Measurements from ENCODE around the gene HES4.

The HES4 gene

GRCh38 chr1:960363-961131 is 39.4 kb downstream of the HES4 start, which contains the start of gene KLHL17:
KLHL17 (plus strand) TSS chr1:960584; CDS start chr1:960694, 110 bp downstream.
- peak within 1 kb of the TSS; percentile 85 for H3K27ac ChIP-seq
- peak; percentile 6; the same call in 1 of the 2 replicates for TF ChIP-seq ZFX (IDR thresholded peaks at IDR 0.05)
- no peak for TF ChIP-seq CTCF (conservative IDR thresholded peaks at IDR 0.05)

- no peak for TF ChIP-seq ZFX (IDR thresholded peaks at IDR 0.05)
- TF ChIP-seq CTCF (conservative IDR thresholded peaks at IDR 0.05) = no peak
- peak overlapping the region; percentile 85 for H3K27ac ChIP-seq
Measured at GRCh38 chr1:959731-960362, 40.0 kb downstream of the HES4 start.

GRCh38 chr1:958823-959730 is 40.8 kb downstream of the HES4 start, which contains the start of gene NOC2L:
NOC2L (minus strand) TSS chr1:959256; CDS start chr1:959240, 16 bp downstream.
- H3K27ac ChIP-seq = peak within 1 kb of the TSS; percentile 85
- no peak for TF ChIP-seq CTCF (conservative IDR thresholded peaks at IDR 0.05)
- no peak for TF ChIP-seq ZFX (IDR thresholded peaks at IDR 0.05)

GRCh38 chr1:956636-957035 is 43.3 kb downstream of the HES4 start:
- no peak overlapping the region for H3K27ac ChIP-seq
- TF ChIP-seq CTCF (conservative IDR thresholded peaks at IDR 0.05) = no peak
- no peak for TF ChIP-seq ZFX (IDR thresholded peaks at IDR 0.05)

- H3K27ac ChIP-seq = no peak overlapping the region
- no peak for TF ChIP-seq ZFX (IDR thresholded peaks at IDR 0.05)
Measured at GRCh38 chr1:955474-955873, 44.4 kb downstream of the HES4 start.

GRCh38 chr1:954927-955326 is 45.0 kb downstream of the HES4 start:
- TF ChIP-seq ZFX (IDR thresholded peaks at IDR 0.05) (no peak), CTCF (conservative IDR thresholded peaks at IDR 0.05) (no peak)
- H3K27ac ChIP-seq = no peak overlapping the region

GRCh38 chr1:953524-954320 is 46.2 kb downstream of the HES4 start:
- H3K27ac ChIP-seq = no peak overlapping the region
- TF ChIP-seq CTCF (conservative IDR thresholded peaks at IDR 0.05) (no peak), ZFX (IDR thresholded peaks at IDR 0.05) (no peak)
